ENCODE data around the gene NPW. TPM values are rescaled to one million over a fixed set of nuclear protein-coding genes. Genes with fewer than 3 reads are reported as not detected.

The NPW gene
- total RNA-seq, 2 donors from 2014 or later: 1.8 to 3.6 TPM

DNA sequence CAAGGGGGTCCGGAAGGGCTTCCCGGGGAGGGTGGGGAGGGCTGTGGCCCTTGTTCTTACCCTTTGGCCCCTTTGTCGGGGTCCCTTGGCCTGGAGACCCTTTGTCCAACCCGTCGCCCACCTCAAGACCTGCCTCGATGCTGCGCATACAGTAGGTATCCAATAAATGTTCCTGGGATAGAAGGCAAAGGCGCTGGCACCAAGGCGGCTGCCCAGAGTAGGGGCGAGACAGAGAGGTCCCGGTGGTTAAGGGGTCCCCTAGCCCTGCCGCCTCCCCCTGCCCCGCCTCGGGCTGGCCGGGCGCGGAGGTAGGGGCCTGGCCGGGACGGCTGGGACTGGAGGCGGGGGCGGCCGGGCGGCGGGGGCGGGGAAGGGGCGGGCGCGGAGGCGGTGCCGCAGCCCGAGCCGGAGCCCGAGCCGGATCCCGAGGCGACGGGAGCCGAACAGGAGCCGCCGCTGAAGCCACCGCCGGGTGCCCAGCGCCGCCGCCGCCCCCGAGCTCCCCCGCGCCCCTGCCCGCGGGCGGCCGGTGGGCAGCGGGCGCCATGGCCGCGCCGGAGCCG, 7.0 kb downstream of the NPW start, which contains the start of gene NHERF2:
Gene NHERF2 (plus strand): TSS at position 442 of the 563 bp plus-strand sequence. CDS start 104 bp downstream, at position 546.
- no peaks in the 10 kb centered on the region for H3K36me3 ChIP-seq
- H3K9me3 ChIP-seq: no peaks in the 10 kb centered on the region
- DNase-seq (ENCODE audit: low spot score): peak; percentile 53
- no peak for TF ChIP-seq POLR2AphosphoS5 (IDR thresholded peaks at IDR 0.05)
- TF ChIP-seq, protein P1, sequence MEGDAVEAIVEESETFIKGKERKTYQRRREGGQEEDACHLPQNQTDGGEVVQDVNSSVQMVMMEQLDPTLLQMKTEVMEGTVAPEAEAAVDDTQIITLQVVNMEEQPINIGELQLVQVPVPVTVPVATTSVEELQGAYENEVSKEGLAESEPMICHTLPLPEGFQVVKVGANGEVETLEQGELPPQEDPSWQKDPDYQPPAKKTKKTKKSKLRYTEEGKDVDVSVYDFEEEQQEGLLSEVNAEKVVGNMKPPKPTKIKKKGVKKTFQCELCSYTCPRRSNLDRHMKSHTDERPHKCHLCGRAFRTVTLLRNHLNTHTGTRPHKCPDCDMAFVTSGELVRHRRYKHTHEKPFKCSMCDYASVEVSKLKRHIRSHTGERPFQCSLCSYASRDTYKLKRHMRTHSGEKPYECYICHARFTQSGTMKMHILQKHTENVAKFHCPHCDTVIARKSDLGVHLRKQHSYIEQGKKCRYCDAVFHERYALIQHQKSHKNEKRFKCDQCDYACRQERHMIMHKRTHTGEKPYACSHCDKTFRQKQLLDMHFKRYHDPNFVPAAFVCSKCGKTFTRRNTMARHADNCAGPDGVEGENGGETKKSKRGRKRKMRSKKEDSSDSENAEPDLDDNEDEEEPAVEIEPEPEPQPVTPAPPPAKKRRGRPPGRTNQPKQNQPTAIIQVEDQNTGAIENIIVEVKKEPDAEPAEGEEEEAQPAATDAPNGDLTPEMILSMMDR (IDR thresholded peaks at IDR 0.05): no peak
- TF ChIP-seq POLR2A (IDR thresholded peaks at IDR 0.05): no peak
- H3K27ac ChIP-seq: peak within 1 kb of the TSS; percentile 82 to 87
- H3K4me3 ChIP-seq: peak within 1 kb of the TSS; percentile 73 to 86
- 29% methylated on average over 11 of the region's 59 CpGs for WGBS
- H3K27me3 ChIP-seq (replicated peaks; ENCODE audit: insufficient read depth): no peaks in the 10 kb centered on the region
- intact Hi-C loops (cut with DNase I): loop anchor here (10.0 kb wide), 1 partner anchor 218 kb away; no protein-coding TSS in a partner anchor
- H3K4me1 ChIP-seq (replicated peaks): peaks cover 8% of the 10 kb centered on the region

DNA sequence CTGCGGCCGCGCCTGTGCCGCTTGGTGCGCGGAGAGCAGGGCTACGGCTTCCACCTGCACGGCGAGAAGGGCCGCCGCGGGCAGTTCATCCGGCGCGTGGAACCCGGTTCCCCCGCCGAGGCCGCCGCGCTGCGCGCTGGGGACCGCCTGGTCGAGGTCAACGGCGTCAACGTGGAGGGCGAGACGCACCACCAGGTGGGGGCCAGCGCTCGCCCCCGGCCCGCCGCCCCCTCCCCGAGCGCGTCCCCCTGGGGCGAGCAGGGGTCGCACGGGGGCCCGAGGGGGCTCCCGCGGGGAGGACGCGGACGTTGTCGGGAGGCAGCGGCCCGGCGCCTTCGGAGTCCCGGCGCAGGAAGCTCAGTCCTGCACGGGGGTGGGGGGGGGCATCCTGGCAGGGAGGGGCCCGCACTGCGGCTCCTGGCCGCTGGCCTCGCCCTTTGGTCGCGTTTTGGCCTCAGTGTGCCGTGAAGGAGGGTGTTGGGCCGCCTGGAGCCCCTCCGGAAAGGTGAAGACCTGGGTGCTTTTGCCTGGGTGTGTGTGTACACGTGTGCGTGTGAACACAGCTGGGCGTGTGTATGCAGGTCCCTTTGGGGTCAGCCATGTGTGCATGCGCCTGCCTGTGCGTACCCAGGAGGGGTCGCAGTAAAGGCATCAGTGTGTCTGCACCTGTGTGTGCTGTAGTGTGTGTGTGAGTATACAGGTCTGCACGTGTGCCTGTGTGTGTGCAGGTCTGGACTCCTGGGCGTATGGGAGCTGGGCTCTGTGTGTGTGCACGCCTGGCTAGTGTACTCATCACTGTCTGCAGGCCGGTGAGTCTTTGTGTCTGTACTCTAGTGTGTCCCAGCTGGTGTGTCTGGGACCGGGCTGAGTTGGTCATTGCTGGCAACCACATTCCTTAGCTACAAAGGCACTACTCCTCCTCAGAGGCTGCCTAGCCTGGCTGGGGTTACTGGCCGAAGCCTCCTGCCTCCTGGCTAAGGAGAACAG, 7.7 kb downstream of the NPW start:
- peaks cover 8% of the 10 kb centered on the region for H3K4me1 ChIP-seq (replicated peaks)
- intact Hi-C loops (cut with DNase I): loop anchor here (10.0 kb wide), 1 partner anchor 217 kb away; no protein-coding TSS in a partner anchor
- H3K4me3 ChIP-seq: peak overlapping the region; percentile 73 to 86
- peak overlapping the region; percentile 72 to 82 for H3K27ac ChIP-seq
- no peaks in the 10 kb centered on the region for H3K27me3 ChIP-seq (replicated peaks; ENCODE audit: insufficient read depth)
- H3K36me3 ChIP-seq: no peaks in the 10 kb centered on the region
- WGBS: 5% methylated on average over 35 of the region's 76 CpGs
- TF ChIP-seq POLR2AphosphoS5 (IDR thresholded peaks at IDR 0.05) (no peak), POLR2A (IDR thresholded peaks at IDR 0.05) (no peak)
- TF ChIP-seq, protein P1 (IDR thresholded peaks at IDR 0.05): no peak
- no peak for DNase-seq (ENCODE audit: low spot score)
- no peaks in the 10 kb centered on the region for H3K9me3 ChIP-seq

DNA sequence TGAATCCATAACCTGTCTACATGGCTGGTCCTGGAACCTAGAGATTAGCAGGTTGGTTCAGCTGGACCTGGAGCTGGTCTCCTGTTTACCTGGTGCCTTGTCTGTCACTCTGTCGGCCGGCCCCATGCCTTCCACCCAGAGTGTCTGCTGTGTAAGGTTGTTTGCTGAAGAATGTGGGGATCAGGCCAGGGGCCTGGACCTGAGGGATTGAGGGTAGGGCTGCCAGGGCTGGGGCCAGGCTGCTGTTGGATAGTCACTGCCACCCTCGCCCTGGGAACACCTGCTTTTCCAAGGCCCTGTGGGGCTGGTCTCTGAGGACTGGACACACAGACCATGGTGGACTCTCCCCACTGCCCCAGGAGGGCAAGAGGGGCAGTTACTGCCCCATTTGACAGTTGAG, 8.6 kb downstream of the NPW start:
- intact Hi-C loops (cut with DNase I): loop anchor here (10.0 kb wide), 1 partner anchor 217 kb away; no protein-coding TSS in a partner anchor
- DNase-seq (ENCODE audit: low spot score): no peak
- no peaks in the 10 kb centered on the region for H3K36me3 ChIP-seq
- TF ChIP-seq POLR2A (IDR thresholded peaks at IDR 0.05) (no peak), POLR2AphosphoS5 (IDR thresholded peaks at IDR 0.05) (no peak)
- TF ChIP-seq, protein P1 (IDR thresholded peaks at IDR 0.05): no peak
- 66% methylated on average over 3 of the region's 3 CpGs for WGBS
- peak overlapping the region; percentile 73 to 86 for H3K4me3 ChIP-seq
- peak overlapping the region; percentile 72 to 82 for H3K27ac ChIP-seq
- no peaks in the 10 kb centered on the region for H3K9me3 ChIP-seq
- H3K4me1 ChIP-seq (replicated peaks): peaks cover 11% of the 10 kb centered on the region
- no peaks in the 10 kb centered on the region for H3K27me3 ChIP-seq (replicated peaks; ENCODE audit: insufficient read depth)

DNA sequence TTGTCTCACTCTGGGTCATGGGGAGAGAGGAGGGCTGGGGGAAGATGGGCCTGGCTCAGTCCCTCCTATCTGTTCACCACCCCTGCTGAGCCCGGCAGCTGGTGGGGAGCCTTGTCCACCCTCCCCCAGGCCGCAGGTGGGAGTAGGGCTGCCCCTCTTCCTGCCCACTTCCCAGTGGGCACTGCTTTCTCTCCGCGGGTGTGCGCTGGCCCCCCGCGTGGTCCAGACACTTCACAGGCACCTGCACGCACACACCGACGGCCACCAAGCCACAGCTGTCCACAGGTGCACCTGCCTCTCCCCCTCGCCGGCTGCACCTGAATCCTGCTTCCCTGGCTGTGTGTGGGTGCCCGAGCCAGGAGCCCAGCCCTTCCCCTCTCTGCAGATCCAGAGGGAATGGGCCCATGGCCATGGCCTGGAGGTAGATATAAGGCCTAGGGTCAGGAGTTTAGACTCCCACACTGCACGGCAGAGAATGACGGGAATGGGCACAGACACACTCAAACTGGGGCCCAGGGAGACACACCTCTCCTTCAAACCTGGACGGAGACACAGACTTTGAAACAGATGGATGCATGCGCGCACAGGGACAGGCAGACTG, 9.1 kb downstream of the NPW start:
- no peak for DNase-seq (ENCODE audit: low spot score)
- TF ChIP-seq POLR2AphosphoS5 (IDR thresholded peaks at IDR 0.05): no peak
- no peak for TF ChIP-seq POLR2A (IDR thresholded peaks at IDR 0.05)
- TF ChIP-seq, protein P1 (IDR thresholded peaks at IDR 0.05): no peak
- Histone ChIP-seq H3K4me3 (peak overlapping the region in 1 of 2 donors; percentile 86), H3K4me1 (replicated peaks) (peaks cover 17% of the 10 kb centered on the region), H3K27me3 (replicated peaks; ENCODE audit: insufficient read depth) (no peaks in the 10 kb centered on the region), H3K36me3 (no peaks in the 10 kb centered on the region), H3K9me3 (no peaks in the 10 kb centered on the region), H3K27ac (peak overlapping the region; percentile 72 to 82)
- 75% methylated on average over 18 of the region's 18 CpGs for WGBS
- intact Hi-C loops (cut with DNase I): loop anchor here (10.0 kb wide), 1 partner anchor 216 kb away; no protein-coding TSS in a partner anchor
